ENCODE measurements around the gene ACOT11.
A peak's percentile ranks its signal among the peaks of the same experiment; 100 is the strongest.

The ACOT11 gene

DNA sequence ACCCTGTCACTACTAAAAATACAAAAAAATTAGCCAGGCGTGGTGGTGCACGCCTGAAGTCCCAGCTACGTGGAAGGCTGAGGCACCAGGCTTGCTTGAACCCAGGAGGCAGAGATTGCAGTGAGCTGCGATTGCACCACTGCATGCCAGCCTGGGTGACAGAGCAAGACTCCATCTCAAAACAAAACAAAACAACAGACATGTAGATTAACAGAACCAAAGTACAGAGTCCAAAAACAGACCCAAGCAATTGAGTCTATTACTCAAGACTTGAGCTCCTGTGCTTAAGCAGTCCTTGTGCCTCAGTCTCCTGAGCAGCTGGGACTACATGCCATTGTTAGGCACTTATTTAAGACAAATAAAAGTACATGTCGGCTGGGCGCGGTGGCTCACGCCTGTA, 9.5 kb upstream of the ACOT11 start:
- DNase-seq: no peak

DNA sequence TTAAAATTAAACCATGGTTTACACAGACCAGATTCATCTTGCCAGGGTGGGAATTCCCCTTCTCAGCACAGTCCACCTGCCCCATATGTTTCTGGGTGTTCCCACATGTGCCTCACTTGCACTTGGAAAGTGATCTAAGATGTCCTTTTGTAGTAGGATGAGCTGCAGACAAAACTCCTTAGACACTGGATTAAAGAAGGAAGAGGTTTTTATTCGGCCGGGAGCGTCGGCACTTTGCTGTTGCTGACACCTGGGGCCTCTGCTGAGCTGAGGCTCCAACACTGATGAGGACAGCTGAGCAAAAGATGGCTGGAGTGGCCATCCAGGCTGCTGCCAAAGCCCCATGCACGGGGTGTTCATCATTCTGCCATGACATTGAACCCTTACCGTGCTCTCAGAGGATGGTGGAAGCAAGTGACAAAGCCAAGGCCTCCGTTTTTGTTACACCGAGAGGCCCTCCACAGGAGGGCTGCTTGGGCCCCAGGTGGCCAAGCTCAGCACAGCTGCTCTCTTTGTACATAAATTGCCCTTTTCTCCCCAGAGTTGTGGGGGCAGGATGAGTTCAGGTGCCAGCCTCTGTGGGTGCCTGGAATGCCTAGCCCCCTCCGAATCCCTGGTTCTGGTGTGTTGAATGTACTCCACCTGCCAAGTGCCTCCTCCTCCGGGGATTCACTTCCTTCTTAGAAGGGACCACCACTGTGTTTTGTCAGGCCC, 7.3 kb upstream of the ACOT11 start:
- DNase-seq: no peak

DNA sequence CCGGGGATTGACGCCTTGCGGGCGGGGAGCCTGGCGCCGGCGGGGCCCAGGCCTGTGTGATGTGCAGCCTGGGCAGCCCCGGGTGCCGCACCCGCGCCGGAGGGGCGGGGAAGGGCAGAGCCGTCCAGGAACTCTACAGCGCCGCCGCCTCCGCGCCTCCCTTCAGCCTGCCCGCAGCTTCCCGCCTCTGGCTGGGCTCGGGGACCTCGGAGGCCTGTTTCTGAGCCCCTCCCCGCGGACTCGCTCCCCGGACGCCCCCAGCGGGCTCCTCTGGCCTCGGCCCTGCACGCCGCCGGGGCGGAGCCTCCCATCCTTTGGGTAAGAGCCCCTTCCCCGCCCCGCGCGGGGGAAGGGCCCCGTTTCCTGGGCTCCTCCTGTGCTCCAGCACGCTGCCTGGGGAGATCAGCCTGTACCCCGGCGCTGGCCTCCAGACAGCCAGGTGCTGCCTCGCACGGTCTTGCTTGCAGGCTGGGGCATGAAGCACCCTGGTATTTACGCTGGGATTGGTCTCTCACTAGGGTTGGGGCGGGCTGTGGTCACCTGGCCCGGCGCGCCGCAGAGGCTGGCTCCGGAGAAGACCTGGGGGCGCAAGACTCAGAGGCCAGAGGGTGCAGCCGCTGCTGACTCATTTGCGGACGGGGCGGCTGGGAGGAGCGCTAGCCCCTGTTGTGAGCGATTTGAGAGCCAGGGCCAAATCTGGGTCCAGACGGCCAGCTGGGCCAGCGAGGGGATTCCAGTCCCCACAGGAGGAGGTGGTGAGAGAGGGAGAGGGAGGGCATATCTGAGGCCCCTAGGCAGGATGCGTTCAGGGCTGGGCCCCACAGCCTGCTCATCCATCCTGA, 5.7 kb upstream of the ACOT11 start:
- DNase-seq: peak; percentile 8 to 17

DNA sequence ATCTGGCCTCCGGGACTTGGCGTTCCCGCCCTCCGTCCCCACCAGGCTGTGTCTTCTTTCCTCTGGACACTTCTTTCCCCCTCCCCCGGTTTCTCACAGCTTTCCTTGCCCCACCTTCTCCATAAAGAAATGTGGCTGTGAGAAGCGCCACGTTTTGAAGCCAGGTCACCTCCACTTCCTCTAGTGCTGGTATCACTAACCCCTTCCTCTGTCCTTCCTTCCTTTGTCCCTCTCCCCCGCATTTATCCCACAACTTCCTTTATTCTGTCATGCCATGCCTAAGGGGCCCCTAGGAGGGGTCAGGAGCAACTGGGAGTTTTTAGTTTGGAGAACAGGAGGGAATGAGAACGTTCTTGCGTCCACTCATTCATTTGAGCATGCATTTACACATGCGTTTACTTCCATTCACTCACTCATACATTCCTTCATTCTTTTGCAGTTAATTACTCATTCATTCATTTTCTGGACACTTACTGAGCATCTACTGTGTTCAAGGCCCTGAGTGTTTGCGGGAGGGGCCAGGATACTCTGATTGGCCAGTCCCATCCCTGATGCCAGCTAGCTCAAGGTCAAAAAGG, 5.0 kb upstream of the ACOT11 start:
- no peak for DNase-seq

DNA sequence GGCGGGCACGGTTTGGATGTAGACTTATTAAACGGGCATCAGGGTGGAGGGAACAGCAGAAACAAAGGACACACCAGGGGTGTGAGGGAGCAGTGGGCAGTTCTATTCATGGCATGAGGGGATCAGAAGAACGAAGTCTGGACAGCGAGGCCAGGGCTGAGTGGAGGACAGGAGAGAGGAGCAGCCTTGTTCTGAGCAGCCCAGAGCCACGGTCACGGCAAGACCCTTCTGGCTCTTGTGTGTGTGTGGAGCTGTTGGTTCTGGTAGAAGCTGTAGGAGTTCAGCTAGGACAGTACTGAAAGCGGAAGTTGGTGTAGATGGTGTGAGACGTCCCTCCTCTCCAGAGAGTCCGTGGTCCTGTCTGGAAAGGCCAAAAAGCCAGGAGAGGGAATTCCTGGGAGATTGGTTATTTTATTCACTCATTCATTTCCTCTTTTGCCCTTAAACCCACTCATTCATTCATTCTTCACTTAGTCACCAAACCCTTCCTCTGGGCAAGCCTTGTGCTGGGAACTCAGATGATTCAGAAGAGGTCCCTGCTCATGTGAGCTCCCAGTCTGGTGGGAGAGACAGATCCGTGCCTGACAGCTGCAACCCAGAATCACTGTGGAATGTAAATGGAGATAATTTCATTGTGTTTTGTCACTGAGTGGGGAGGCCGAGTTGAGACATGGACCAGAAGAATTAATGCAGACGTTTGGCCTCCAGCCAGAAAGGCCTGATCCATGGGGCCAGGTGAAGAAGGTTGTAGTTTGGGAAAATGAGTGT, 4.1 kb upstream of the ACOT11 start:
- no peak for DNase-seq

DNA sequence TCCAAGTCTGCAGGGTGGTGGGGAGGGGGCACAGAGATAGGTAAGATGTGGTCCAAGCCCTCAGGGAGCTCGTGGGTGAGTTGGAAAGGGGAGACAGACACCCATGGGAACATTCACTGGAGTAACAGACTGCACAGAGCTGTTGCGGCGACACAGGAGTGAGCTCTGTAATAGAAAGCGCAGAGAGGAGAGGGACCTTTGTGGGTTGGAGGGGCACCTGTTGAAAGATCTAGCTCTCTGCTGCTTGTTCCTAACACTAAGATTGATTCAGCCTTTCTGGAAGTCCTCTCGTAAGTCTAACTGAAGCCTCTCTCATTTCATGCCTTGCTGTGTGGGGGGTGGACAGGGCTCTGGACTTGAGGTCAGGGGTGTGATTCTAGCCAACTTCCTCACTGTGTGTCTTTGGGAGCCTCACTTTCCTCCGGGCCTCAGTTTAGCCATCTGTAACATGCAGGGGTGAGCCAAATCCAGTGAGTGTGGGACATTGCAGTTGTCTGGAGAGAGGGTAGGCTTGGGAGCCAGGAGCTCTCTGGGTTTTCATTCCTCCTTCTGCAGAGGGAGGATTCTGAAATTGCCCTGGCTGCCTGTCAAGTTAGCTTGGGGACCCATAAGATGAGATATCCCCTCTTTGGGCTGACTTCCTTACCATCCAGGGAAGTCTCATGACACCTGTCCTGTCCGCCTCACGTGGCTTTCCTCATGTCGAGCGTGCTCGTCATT, 2.0 kb upstream of the ACOT11 start:
- DNase-seq: no peak

DNA sequence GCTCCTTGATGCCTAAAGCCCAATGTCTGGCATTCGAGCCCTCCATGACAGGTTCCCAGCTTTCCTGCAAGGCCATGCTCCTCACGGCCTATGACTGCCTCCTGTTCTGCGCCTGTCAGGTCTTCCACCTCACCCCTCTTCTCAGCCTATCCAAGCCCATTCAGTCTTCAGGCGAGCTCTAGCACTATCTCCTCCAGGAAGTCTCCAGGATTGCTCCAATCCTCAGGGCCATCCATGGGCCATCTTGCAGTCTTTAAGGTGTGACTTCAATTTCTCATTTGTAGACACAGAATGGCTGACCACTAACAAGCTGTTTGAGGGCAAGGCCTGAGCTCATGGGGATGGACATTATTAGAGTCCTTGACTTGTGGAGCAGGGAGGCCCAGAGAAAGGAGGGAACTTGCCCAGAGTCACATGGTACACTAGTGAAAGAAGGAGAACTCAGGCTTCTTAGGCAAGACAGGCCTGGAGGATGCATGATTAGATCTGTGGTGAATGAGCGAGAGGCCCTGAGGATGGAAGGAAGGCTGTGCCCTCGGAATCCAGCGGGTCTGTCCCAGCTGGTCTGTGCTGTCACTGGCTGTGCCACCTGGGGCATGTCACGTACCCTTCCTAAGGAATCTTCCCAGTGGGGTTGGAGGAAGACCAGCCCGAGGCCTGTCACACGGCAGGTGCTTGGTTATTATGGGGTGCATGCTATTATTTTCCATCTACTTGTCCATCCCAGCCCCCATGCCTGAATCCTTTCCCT, 1.2 kb upstream of the ACOT11 start:
- DNase-seq: no peak

DNA sequence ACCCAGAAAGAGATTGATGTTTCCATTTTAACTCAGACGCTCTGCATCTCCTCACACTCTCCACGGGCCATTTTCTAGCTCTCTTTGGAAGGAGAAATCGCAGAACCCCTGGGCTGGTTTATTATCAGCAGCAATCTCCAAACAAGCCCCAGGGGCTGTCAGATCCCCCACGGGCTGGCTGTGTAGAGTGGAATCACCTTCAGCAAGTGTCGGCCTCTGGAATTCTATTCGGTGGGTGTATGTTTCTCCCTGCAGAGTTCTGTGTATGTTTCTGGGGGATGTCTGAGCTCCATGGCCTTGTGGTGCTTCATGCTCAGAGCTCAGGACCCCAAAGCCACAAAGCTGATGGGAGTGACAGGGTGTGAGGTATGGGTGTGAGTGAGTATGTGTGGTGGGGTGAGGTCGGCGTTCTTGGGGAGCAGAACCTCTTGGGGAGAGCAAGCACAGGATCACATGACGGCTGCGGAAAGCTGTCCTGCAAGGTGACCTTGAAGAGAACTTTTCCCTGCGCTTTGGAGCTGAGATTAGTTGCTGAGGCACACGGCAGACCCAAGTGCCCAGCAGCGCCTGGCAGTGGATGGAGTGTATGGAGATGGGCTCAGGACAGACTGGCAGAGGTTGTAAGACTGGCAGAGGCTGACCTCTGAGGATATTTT, 489 bp downstream of the ACOT11 start:
- no peak for DNase-seq

DNA sequence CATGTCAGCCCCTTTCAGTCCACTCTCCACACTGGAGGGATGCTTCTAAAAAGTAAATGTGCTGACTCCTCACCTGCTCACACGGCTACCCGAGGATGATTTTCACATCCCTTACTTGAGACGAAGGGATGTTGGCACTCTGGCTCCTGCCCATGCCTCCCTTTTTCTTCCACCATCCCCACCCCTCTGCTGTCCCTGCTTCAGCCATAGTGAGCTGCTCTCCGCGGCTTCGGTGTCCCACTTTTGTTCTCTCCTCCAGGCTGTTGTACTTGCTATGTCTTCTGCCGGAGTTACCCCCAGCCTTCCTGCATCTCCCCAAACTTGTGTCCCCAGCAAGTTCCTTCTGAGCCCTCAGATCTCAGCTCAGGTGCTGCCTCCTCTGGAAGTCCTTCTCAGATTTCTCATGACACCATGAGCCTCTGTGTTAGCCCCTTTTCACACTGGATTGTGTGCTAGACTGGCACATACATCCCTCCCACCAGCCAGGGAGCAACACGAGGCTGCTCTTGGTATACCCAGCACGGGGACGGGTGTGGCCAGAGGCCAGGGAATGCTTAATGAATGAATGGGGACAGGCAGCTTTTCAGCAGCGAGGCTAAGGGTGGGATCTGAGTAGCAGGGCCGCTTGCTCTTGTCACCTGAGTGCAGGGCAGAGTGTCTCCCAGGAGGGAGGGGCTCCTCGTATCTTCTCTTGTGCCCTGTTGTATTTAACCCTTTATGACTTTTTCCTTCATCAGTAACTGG, 1.3 kb downstream of the ACOT11 start:
- no peak for DNase-seq

DNA sequence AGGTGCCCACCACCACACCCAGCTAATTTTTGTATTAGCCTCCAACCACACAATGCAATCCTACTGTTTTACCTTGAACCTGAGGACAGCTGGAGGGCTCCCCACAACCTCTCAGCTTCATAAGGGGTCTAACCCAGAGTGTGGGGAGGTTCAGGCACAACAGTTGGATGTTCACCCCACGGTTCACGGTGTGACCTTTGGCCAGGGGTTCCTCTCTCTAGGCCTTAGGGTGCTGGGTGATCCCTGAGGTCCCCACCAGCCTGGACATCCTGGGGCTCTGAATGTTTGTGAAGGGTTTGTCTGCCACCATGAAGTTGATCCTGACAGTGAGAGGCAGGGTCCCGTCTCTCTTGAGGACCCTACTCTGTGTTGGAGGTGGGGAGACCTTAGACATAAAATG, 3.9 kb downstream of the ACOT11 start:
- no peak for DNase-seq

DNA sequence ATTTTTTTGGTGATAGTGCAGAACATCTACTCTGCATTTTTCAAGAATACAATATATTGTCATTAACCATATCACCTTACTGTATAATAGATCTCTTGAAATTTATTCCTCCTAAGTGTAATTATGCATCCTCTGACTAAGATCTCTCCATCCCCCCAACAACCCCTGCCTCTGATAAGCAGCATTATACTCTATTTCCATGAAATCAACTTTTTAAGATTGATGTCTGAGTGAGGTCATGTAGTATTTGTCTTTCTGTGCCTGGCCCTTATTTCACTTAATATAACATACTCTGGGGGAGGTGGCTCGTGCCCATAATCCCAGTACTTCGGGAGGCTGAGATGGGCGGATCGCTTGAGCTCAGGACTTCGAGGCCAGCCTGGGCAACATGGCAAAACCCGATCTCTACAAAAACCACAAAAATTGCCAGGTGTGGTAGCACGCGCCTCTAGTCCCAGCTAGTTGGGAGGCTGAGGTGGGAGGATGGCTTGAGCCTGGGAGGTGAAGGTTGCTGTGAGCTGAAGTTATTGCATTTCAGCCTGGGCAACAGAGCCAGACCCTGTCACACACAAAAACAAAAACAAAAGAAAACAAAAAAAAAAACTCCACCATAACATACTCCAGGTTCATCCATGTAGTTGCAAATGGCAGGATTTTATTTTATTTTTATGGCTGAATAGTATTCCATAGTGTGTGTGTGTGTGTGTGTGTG, 5.7 kb downstream of the ACOT11 start:
- no peak for DNase-seq

DNA sequence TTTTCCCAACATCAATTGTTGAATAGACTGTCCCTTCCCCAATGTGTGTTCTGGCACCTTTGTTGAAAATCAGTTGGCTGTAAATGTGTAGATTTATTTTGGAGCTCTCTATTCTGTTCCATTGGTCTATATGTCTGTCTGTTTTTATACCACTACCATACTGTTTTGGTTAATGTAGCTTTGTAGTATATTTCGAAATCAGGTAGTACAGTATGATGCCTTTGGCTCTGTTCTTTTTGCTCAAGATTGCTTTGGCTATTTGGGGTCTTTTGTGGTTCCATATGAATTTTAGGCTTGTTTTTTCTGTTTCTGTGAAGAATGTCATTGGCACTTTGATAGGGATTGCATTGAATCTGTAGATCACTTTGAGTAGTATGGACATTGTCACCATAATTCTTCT, 8.1 kb downstream of the ACOT11 start:
- no peak for DNase-seq

DNA sequence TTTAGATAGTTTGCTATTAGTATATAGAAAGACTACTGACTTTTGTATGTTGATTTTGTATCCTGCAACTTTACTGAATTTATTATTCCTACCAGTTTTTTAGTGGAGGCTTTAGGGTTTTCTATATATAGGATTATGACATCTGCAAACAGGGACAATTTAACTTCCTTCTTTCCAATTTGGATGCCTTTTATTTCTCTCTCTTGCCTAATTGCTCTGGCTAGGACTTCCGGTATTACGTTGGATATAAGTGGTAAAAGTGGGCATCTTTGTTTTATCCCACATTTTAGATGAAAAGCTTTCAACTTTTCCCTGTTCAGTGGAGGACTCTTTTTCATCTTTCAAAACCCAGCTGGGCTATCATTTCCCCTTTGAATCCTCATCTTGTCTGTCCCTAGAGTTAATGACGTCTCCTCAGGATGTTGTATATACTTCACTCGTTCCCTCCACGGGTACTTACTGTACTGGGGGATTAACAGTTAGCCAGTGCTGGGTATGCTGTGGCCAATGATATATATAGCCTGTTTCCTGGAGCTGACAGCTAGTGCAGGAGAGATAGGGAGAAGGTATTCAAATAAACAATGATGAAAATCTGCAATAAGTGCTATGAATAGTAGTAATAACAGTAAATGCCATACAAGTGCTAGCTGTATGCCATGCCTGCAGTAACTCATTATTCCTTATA, 9.8 kb downstream of the ACOT11 start:
- no peak for DNase-seq

DNA sequence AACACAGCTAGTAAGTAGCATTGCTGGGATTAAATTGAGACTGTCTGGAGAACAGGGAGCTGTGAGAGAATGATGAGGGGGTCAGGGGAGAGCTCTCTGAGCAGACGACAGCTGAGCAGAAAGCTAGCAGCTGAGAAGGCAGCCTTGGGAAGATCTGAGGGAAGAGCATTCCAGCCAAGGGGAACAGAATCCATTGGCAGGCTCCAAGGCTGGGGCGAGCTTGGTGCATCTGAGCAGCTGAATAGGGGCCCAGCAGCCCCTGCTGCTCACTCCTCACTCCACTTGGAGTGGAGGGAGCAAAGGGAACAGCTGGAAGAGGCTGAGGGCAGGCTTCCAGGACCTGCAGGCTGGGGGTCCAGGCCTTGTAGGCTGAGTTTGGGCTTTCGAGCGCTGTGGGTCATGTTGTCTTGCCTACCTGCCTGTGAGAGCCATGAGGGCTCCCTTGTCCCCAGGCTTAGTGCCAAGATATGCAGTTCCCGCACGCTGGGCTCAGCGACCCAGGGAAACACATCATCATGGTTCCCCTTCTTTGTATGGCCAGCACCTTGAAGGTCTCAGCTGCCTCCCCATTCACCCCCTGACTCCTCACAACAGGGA, 10.5 kb downstream of the ACOT11 start:
- DNase-seq: no peak

DNA sequence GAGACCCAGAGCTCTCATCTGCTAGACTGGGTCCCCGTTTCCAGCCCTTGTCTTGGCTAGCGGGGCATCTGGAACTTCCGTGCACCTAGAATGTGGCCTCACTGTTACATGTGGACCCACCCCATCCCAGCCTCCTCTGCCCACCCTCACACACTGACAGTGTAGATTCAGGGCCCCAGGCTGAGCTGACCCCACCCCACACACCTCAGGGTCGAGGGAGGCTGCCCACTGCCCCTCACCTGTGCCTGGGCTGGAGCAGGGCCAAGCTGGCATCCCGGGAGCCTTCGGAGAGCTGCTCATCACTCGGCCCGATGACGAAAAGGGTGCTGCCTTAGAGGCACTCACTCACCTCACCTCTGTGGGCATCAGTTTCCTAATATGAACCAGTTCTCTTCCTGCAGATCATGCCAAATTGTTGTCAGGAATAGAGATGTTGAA, 11.1 kb downstream of the ACOT11 start:
- DNase-seq: no peak

DNA sequence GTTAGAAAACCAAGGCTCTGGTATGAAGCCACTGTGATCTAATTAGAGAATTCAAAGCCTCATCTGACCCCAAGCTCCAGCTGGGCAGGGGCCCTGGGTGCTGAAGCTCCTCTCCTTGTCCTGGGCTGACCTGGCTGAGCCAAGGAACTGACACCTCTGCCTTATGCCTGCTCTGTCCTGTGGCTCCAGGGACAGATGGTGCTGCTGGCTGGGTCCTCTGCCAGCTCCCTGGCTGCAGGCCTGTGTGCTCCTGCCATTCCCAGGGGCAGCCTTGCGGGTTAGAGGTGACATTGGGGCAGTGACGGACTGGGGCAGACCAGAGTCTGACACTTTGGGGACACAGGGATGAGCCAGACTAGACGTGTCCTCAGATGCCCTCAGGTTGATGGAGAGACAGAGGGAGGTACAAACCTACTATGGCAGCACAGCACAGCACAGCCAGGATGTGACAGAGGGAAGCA, 11.8 kb downstream of the ACOT11 start:
- no peak for DNase-seq

DNA sequence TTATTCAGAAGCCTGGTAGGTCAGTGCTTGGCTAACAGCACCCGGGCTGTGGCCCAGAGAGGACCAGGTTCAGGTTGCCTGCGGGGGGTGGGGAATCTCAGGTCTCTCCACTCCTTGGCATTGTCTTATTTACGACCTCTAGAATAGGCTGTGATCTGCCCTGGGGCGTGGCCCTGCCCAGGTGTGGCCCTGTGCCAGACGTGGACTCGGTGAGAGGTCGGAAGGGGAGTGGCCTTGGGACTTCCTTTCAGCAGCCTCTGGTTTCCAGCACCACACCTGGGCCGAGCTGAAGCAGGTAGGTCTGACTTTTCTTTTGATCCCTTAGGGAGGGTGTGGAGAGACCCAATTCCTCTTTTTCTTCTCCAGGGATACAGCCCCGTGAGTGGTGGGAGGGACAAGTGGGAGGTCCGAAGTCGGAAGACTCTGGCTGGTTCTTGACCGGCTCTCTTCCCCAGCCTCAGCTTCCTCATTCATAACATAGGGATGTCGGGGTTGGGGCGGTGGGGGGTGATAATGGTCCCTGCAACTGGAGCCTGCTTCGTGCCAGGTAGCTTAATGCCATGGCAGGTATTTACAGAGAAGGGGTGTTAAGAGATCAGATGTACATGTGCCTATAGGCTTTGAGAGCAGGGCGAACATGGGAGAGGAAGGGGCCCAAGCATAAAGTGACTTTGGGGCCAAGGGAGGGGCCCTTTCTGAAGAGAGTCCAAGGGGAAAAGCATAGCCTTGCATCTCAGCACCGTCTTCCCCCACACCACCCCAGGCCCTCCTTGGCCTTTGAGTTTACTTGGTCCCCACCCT, 16.5 kb downstream of the ACOT11 start:
- peak; percentile 62 to 77 for DNase-seq

DNA sequence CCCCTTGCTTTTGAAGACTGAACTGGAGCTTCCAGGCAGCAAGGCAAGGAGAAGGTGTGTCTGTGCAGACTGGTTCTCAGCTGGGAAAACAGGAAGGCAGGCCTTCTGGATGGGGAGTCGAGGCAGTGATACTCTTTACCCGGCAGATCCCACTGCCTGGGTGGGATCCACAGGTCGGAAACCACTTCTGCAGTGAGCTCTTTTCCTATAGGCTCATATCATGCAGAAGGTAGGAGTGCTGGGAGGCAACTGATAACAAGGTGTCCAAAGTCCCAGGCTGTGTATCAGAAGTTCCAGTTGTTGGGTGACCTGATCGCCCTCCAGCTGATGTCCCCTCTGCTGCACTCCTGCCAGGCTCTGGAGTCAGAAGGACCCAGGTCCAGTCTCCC, 17.1 kb downstream of the ACOT11 start:
- DNase-seq: no peak

Data from NCI-H187 (cell line).